AG08396 (cell line): ENCODE results near the gene DENND6A.
"Not testable (repeated sequence)": the region's sequence is repeated elsewhere in the genome, so short reads cannot be mapped to it uniquely, and the experiment has no call there.

Source experiments
- DNase-seq: peaks from one replicate; pipeline ENCODE4 v3.0.0; 2012; ENCODE audit warnings: low spot score, mixed read lengths

DENND6A gene

GRCh38 chr3:57696801-57697321 lies 4.0 kb upstream of the DENND6A start:
- DNase-seq, result no peak

GRCh38 chr3:57694146-57694545 lies 1.3 kb upstream of the DENND6A start:
- no peak for DNase-seq

- not testable (repeated sequence) for DNase-seq
Measured at GRCh38 chr3:57692133-57692395, 813 bp downstream of the DENND6A start.

GRCh38 chr3:57691411-57692132 lies 1.3 kb downstream of the DENND6A start:
- no peak for DNase-seq

GRCh38 chr3:57689367-57690053 lies 3.4 kb downstream of the DENND6A start:
- DNase-seq, result no peak

- DNase-seq, result no peak
Measured at GRCh38 chr3:57688291-57688690, 4.6 kb downstream of the DENND6A start.

- DNase-seq, result no peak
Measured at GRCh38 chr3:57683286-57683685, 9.6 kb downstream of the DENND6A start.

GRCh38 chr3:57682284-57682683 lies 10.6 kb downstream of the DENND6A start:
- no peak for DNase-seq

- no peak for DNase-seq
Measured at GRCh38 chr3:57681691-57682090, 11.2 kb downstream of the DENND6A start.

- DNase-seq, result no peak
Measured at GRCh38 chr3:57680046-57680445, 12.8 kb downstream of the DENND6A start.

- no peak for DNase-seq
Measured at GRCh38 chr3:57675530-57675929, 17.3 kb downstream of the DENND6A start.

GRCh38 chr3:57673156-57673555 lies 19.7 kb downstream of the DENND6A start:
- DNase-seq, result no peak

GRCh38 chr3:57670543-57670942 lies 22.3 kb downstream of the DENND6A start:
- DNase-seq, result no peak

- DNase-seq, result no peak
Measured at GRCh38 chr3:57661404-57661803, 31.5 kb downstream of the DENND6A start.

GRCh38 chr3:57659806-57660439 lies 33.0 kb downstream of the DENND6A start:
- no peak for DNase-seq

- DNase-seq, result no peak
Measured at GRCh38 chr3:57659004-57659673, 33.7 kb downstream of the DENND6A start.

- DNase-seq, result no peak
Measured at GRCh38 chr3:57658536-57658935, 34.3 kb downstream of the DENND6A start.

GRCh38 chr3:57655727-57656126 lies 37.1 kb downstream of the DENND6A start:
- DNase-seq, result no peak

- DNase-seq, result no peak
Measured at GRCh38 chr3:57654267-57654666, 38.6 kb downstream of the DENND6A start.

- DNase-seq, result no peak
Measured at GRCh38 chr3:57652203-57652602, 40.7 kb downstream of the DENND6A start.

GRCh38 chr3:57647292-57647940 lies 45.5 kb downstream of the DENND6A start:
- no peak for DNase-seq

GRCh38 chr3:57646723-57647122 lies 46.2 kb downstream of the DENND6A start:
- peak; percentile 45 for DNase-seq
